Karpas-422 (cell line): Measurements from ENCODE around the gene SIM2. TPM values are rescaled to one million over a fixed set of nuclear protein-coding genes. Genes with fewer than 3 reads are reported as not detected.

ENCODE experiments used
- DNase-seq: peaks from one replicate; pipeline ENCODE4 v3.0.0-alpha.2; 2015
- H2AFZ ChIP-seq: fragments of 200-600 bp; sonication (generic); 2 replicates; pipeline ENCODE4 v1.6.1; 2014; ENCODE audit warnings: antibody characterized with exemption, low read length, mixed read lengths
- H3K27ac ChIP-seq: fragments of 200-600 bp; sonication (generic); 2 replicates; pipeline ENCODE4 v1.5.1; 2014; ENCODE audit warnings: mild to moderate bottlenecking, low read length, moderate library complexity
- H3K27me3 ChIP-seq: fragments of 200-600 bp; sonication (generic); 2 replicates; pipeline ENCODE4 v1.6.1; 2014; ENCODE audit warnings: low read length, mixed read lengths
- H3K36me3 ChIP-seq: fragments of 200-600 bp; sonication (generic); 2 replicates; pipeline ENCODE4 v1.6.1; 2014; ENCODE audit warnings: low read length, mixed read lengths; ENCODE audit not compliant: insufficient read depth
- H3K4me1 ChIP-seq: fragments of 200-600 bp; sonication (generic); 2 replicates; pipeline ENCODE4 v1.6.1; 2014; ENCODE audit warnings: mild to moderate bottlenecking, low read length, mixed read lengths
- H3K4me2 ChIP-seq: fragments of 200-600 bp; sonication (generic); 2 replicates; pipeline ENCODE4 v1.6.1; 2014; ENCODE audit warnings: low read length, low read depth, mild to moderate bottlenecking; ENCODE audit not compliant: poor library complexity, severe bottlenecking
- H3K4me3 ChIP-seq: fragments of 200-600 bp; sonication (generic); 2 replicates; pipeline ENCODE4 v1.5.1; 2014; ENCODE audit warnings: mild to moderate bottlenecking, antibody characterized with exemption, low read length, mixed read lengths
- H3K79me2 ChIP-seq: fragments of 200-600 bp; sonication (generic); 2 replicates; pipeline ENCODE4 v1.6.1; 2014; ENCODE audit warnings: mild to moderate bottlenecking, low read length, mixed read lengths
- H3K9ac ChIP-seq: fragments of 200-600 bp; sonication (generic); 2 replicates; pipeline ENCODE4 v1.6.0; 2014; ENCODE audit warnings: low read length
- H3K9me2 ChIP-seq: fragments of 200-600 bp; sonication (generic), shearing (Covaris generic); replicated peaks from 2 replicates; pipeline ENCODE4 v1.6.0; 2014; ENCODE audit warnings: mild to moderate bottlenecking, low read length, moderate library complexity; ENCODE audit not compliant: insufficient read depth
- H3K9me3 ChIP-seq: fragments of 300-700, 200-600 bp; sonication (generic); 2 replicates; pipeline ENCODE4 v1.6.1; 2014; ENCODE audit warnings: low read length, mixed read lengths
- H4K20me1 ChIP-seq: fragments of 200-600 bp; sonication (generic); 2 replicates; pipeline ENCODE4 v1.6.1; 2014; ENCODE audit warnings: mild to moderate bottlenecking, antibody characterized with exemption, low read length, low read depth; ENCODE audit not compliant: insufficient read depth
- total RNA-seq: library from RNA; depleted of rRNA; stranded (reverse); fragments of >200 nt; shearing (Covaris generic); gene quantifications from 2 replicates; pipeline ENCODE4 v1.2.3, GENCODE V29; 2014; ENCODE audit warnings: low replicate concordance

SIM2 gene
- total RNA-seq, 1 experiment from 2014 or later: not detected

- no peaks in the 10 kb centered on the region for H3K27me3 ChIP-seq
- H3K79me2 ChIP-seq: no peaks in the 10 kb centered on the region
- no peak overlapping the region for H3K4me2 ChIP-seq
- H3K4me1 ChIP-seq: no peaks in the 10 kb centered on the region
- no peak overlapping the region for H3K27ac ChIP-seq
- no peaks in the 10 kb centered on the region for H3K9me3 ChIP-seq
- H3K9ac ChIP-seq: no peak overlapping the region
- no peak overlapping the region for H2AFZ ChIP-seq
- H4K20me1 ChIP-seq: no peaks in the 10 kb centered on the region; the same call in 1 of the 2 replicates
- H3K9me2 ChIP-seq: no peaks in the 10 kb centered on the region
- no peak overlapping the region for H3K4me3 ChIP-seq
- no peaks in the 10 kb centered on the region for H3K36me3 ChIP-seq
- DNase-seq: no peak
These were observed 49.0 kb downstream of the SIM2 start for GRCh38 chr21:36747815-36748383.

- H3K9me2 ChIP-seq: no peaks in the 10 kb centered on the region
- no peak overlapping the region for H3K9ac ChIP-seq
- no peaks in the 10 kb centered on the region for H3K9me3 ChIP-seq
- no peak overlapping the region for H3K4me3 ChIP-seq
- no peaks in the 10 kb centered on the region for H3K4me1 ChIP-seq
- DNase-seq: no peak
- H3K4me2 ChIP-seq: no peak overlapping the region
- H3K27me3 ChIP-seq: no peaks in the 10 kb centered on the region
- H3K27ac ChIP-seq: no peak overlapping the region
- H4K20me1 ChIP-seq: no peaks in the 10 kb centered on the region; the same call in 1 of the 2 replicates
- no peak overlapping the region for H2AFZ ChIP-seq
- no peaks in the 10 kb centered on the region for H3K79me2 ChIP-seq
- H3K36me3 ChIP-seq: no peaks in the 10 kb centered on the region
These were observed 51.1 kb downstream of the SIM2 start for GRCh38 chr21:36749935-36750575.

- no peaks in the 10 kb centered on the region for H3K36me3 ChIP-seq
- H4K20me1 ChIP-seq: no peaks in the 10 kb centered on the region; the same call in 1 of the 2 replicates
- H3K4me2 ChIP-seq: no peak overlapping the region
- no peaks in the 10 kb centered on the region for H3K27me3 ChIP-seq
- H3K9me3 ChIP-seq: no peaks in the 10 kb centered on the region
- no peak overlapping the region for H3K27ac ChIP-seq
- H3K4me3 ChIP-seq: no peak overlapping the region
- H3K9me2 ChIP-seq: no peaks in the 10 kb centered on the region
- H3K79me2 ChIP-seq: no peaks in the 10 kb centered on the region
- no peak overlapping the region for H3K9ac ChIP-seq
- DNase-seq: no peak
- no peaks in the 10 kb centered on the region for H3K4me1 ChIP-seq
- H2AFZ ChIP-seq: no peak overlapping the region
These were observed 51.7 kb downstream of the SIM2 start for GRCh38 chr21:36750576-36750959.

- no peak overlapping the region for H3K4me3 ChIP-seq
These were observed 52.5 kb downstream of the SIM2 start for GRCh38 chr21:36751383-36751782.

GRCh38 chr21:36753556-36753955 is 54.6 kb downstream of the SIM2 start:
- Histone ChIP-seq H3K4me2 (no peak overlapping the region), H3K9me2 (no peaks in the 10 kb centered on the region), H3K4me1 (no peaks in the 10 kb centered on the region)

More at GRCh38 chr21:36751383-36751782, 52.5 kb downstream of the SIM2 start:
- Histone ChIP-seq H2AFZ (no peak overlapping the region), H3K9ac (no peak overlapping the region), H3K36me3 (no peaks in the 10 kb centered on the region), H3K4me2 (no peak overlapping the region), H3K9me2 (no peaks in the 10 kb centered on the region), H3K27ac (no peak overlapping the region), H3K27me3 (no peaks in the 10 kb centered on the region), H3K79me2 (no peaks in the 10 kb centered on the region), H3K9me3 (no peaks in the 10 kb centered on the region), H3K4me1 (no peaks in the 10 kb centered on the region), H4K20me1 (no peaks in the 10 kb centered on the region; the same call in 1 of the 2 replicates)
- no peak for DNase-seq

GRCh38 chr21:36754241-36754898 is 55.5 kb downstream of the SIM2 start:
- no peak for DNase-seq
- Histone ChIP-seq H3K36me3 (no peaks in the 10 kb centered on the region), H3K9me2 (no peaks in the 10 kb centered on the region), H3K9me3 (no peaks in the 10 kb centered on the region), H3K9ac (no peak overlapping the region), H4K20me1 (no peaks in the 10 kb centered on the region), H3K4me2 (no peak overlapping the region), H2AFZ (no peak overlapping the region), H3K79me2 (no peaks in the 10 kb centered on the region), H3K4me1 (no peaks in the 10 kb centered on the region), H3K27ac (no peak overlapping the region), H3K4me3 (no peak overlapping the region), H3K27me3 (no peaks in the 10 kb centered on the region)

More at GRCh38 chr21:36753556-36753955, 54.6 kb downstream of the SIM2 start:
- no peak overlapping the region for H3K4me3 ChIP-seq
- no peak overlapping the region for H2AFZ ChIP-seq
- H3K9me3 ChIP-seq: no peaks in the 10 kb centered on the region
- no peak overlapping the region for H3K27ac ChIP-seq
- DNase-seq: no peak
- no peaks in the 10 kb centered on the region for H3K36me3 ChIP-seq
- H3K27me3 ChIP-seq: no peaks in the 10 kb centered on the region
- no peak overlapping the region for H3K9ac ChIP-seq
- no peaks in the 10 kb centered on the region for H4K20me1 ChIP-seq
- no peaks in the 10 kb centered on the region for H3K79me2 ChIP-seq

- no peak overlapping the region for H3K4me3 ChIP-seq
- no peaks in the 10 kb centered on the region for H3K27me3 ChIP-seq
- H3K4me1 ChIP-seq: no peaks in the 10 kb centered on the region
- H4K20me1 ChIP-seq: no peaks in the 10 kb centered on the region
- H2AFZ ChIP-seq: no peak overlapping the region
- H3K36me3 ChIP-seq: no peaks in the 10 kb centered on the region
- no peak overlapping the region for H3K4me2 ChIP-seq
- no peak for DNase-seq
- no peak overlapping the region for H3K27ac ChIP-seq
- H3K9me3 ChIP-seq: no peaks in the 10 kb centered on the region
- H3K79me2 ChIP-seq: no peaks in the 10 kb centered on the region
- H3K9ac ChIP-seq: no peak overlapping the region
- no peaks in the 10 kb centered on the region for H3K9me2 ChIP-seq
These were observed 57.6 kb downstream of the SIM2 start for GRCh38 chr21:36756527-36756926.

GRCh38 chr21:36757196-36757595 is 58.3 kb downstream of the SIM2 start:
- Histone ChIP-seq H3K79me2 (no peaks in the 10 kb centered on the region), H2AFZ (no peak overlapping the region), H3K27ac (no peak overlapping the region), H4K20me1 (no peaks in the 10 kb centered on the region), H3K9me3 (no peaks in the 10 kb centered on the region), H3K36me3 (no peaks in the 10 kb centered on the region), H3K9me2 (no peaks in the 10 kb centered on the region), H3K4me2 (no peak overlapping the region), H3K4me3 (no peak overlapping the region), H3K4me1 (no peaks in the 10 kb centered on the region), H3K27me3 (no peaks in the 10 kb centered on the region), H3K9ac (no peak overlapping the region)
- no peak for DNase-seq
